Measurements from ENCODE around the gene PLAGL2. TPM values are rescaled to one million over a fixed set of nuclear protein-coding genes. Genes with fewer than 3 reads are reported as not detected.

The PLAGL2 gene
- total RNA-seq, 1 experiment from 2014 or later: 40.6 TPM

GRCh38 chr20:32230707-32231106, 23.2 kb upstream of the PLAGL2 start:
- TF ChIP-seq CTCF (IDR thresholded peaks at IDR 0.05) (no peak), SIN3A (IDR thresholded peaks at IDR 0.05; ENCODE audit: borderline replicate concordance, insufficient read depth, low read depth, low read length) (no peak), REST (IDR thresholded peaks at IDR 0.05; ENCODE audit: insufficient read depth in 1 of 2, low read depth in 2 of 2, low read length in 1 of 2) (no peak), TCF7L2 (IDR thresholded peaks at IDR 0.05; ENCODE audit: low read depth, low read length) (no peak), POLR2AphosphoS5 (IDR thresholded peaks at IDR 0.05; ENCODE audit: low read depth, low read length) (no peak)

GRCh38 chr20:32229251-32229747, 21.8 kb upstream of the PLAGL2 start:
- intact Hi-C loops (cut with micrococcal nuclease; ENCODE audit: unreplicated experiment): no loop called here
- Histone ChIP-seq H3K27me3 (ENCODE audit: control insufficient read depth, insufficient read depth, low read length) (no peaks in the 10 kb centered on the region), H3K27ac (ENCODE audit: low read length) (no peak overlapping the region), H3K4me1 (ENCODE audit: control insufficient read depth, insufficient read depth, low read length) (no peaks in the 10 kb centered on the region), H3K9me3 (ENCODE audit: control insufficient read depth, insufficient read depth, low read depth, low read length) (no peaks in the 10 kb centered on the region), H3K4me3 (ENCODE audit: low read depth in 2 of 2, low read length in 2 of 2) (no peak overlapping the region), H3K36me3 (ENCODE audit: control insufficient read depth, insufficient read depth, low read length) (peaks cover 27% of the 10 kb centered on the region)
- TF ChIP-seq SIN3A (IDR thresholded peaks at IDR 0.05; ENCODE audit: borderline replicate concordance, insufficient read depth, low read depth, low read length) (no peak), TCF7L2 (IDR thresholded peaks at IDR 0.05; ENCODE audit: low read depth, low read length) (no peak), REST (IDR thresholded peaks at IDR 0.05; ENCODE audit: insufficient read depth in 1 of 2, low read depth in 2 of 2, low read length in 1 of 2) (no peak), CTCF (IDR thresholded peaks at IDR 0.05) (no peak), POLR2AphosphoS5 (IDR thresholded peaks at IDR 0.05; ENCODE audit: low read depth, low read length) (no peak)
- ChIA-PET CTCF (no interaction called here), POLR2A (interaction anchor here (0.5 to 0.6 kb wide), 2 partner anchors 66 to 211 kb away, joined by 4 to 10 read pairs; no protein-coding TSS in a partner anchor)
- ATAC-seq (no peak), DNase-seq (ENCODE audit: low read depth, low spot score) (no peak)
- in situ Hi-C loops (cut with HindIII; ENCODE audit: low pct_unique_long_range_greater_than_20kb, low sequenced_read_pairs): no loop called here
- BruUV-seq (replicated peaks): no TSS peak

More at GRCh38 chr20:32230707-32231106, 23.2 kb upstream of the PLAGL2 start:
- POLR2A ChIA-PET: no interaction called here
- Histone ChIP-seq H3K4me3 (ENCODE audit: low read depth in 2 of 2, low read length in 2 of 2) (no peak overlapping the region), H3K36me3 (ENCODE audit: control insufficient read depth, insufficient read depth, low read length) (peaks cover 29% of the 10 kb centered on the region), H3K9me3 (ENCODE audit: control insufficient read depth, insufficient read depth, low read depth, low read length) (no peaks in the 10 kb centered on the region), H3K27ac (ENCODE audit: low read length) (no peak overlapping the region), H3K27me3 (ENCODE audit: control insufficient read depth, insufficient read depth, low read length) (no peaks in the 10 kb centered on the region), H3K4me1 (ENCODE audit: control insufficient read depth, insufficient read depth, low read length) (no peaks in the 10 kb centered on the region)
- BruUV-seq (replicated peaks): no TSS peak
- DNase-seq (ENCODE audit: low read depth, low spot score) (no peak), ATAC-seq (no peak; the same call in 1 of the 2 replicates)
- CTCF ChIA-PET: no interaction called here
- intact Hi-C loops (cut with micrococcal nuclease; ENCODE audit: unreplicated experiment): no loop called here
- in situ Hi-C loops (cut with HindIII; ENCODE audit: low pct_unique_long_range_greater_than_20kb, low sequenced_read_pairs): no loop called here

Measured in Panc1 (cell line).